H54 (cell line): ENCODE results near the gene CYP20A1.
A peak's percentile ranks its signal among the peaks of the same experiment; 100 is the strongest.
"Not testable (repeated sequence)": the region's sequence is repeated elsewhere in the genome, so short reads cannot be mapped to it uniquely, and the experiment has no call there.

Experiments
- DNase-seq: peaks from one replicate; pipeline ENCODE4 v3.0.0; 2011; ENCODE audit warnings: low spot score, mixed read lengths; ENCODE audit not compliant: insufficient read length
- FAIRE-seq: peaks from 3 replicates; lab custom pipeline; 2011; peaks lifted over from hg19 to GRCh38; lab: Jason Lieb, UNC
- POLR2A ChIP-seq: IDR thresholded peaks from 2 replicates; pipeline ENCODE4 v1.6.1; 2011; ENCODE audit warnings: low read depth, mild to moderate bottlenecking, low read length

The CYP20A1 gene

DNA sequence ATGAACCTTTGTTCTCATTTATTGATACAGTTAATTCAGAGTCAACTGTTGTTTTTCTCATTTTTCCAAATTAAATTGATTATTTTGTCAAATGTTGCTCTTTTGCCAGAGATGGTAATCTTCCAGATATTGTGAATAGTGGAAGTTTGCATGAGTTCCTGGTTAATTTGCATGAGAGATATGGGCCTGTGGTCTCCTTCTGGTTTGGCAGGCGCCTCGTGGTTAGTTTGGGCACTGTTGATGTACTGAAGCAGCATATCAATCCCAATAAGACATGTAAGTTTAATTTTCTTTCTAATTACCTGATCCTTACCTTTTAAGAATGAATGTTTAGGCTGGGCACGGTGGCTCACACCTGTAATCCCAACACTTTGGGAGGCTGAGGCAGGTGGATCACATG is 7.8 kb downstream of the CYP20A1 start:
- FAIRE-seq (no peak), DNase-seq (no peak)

DNA sequence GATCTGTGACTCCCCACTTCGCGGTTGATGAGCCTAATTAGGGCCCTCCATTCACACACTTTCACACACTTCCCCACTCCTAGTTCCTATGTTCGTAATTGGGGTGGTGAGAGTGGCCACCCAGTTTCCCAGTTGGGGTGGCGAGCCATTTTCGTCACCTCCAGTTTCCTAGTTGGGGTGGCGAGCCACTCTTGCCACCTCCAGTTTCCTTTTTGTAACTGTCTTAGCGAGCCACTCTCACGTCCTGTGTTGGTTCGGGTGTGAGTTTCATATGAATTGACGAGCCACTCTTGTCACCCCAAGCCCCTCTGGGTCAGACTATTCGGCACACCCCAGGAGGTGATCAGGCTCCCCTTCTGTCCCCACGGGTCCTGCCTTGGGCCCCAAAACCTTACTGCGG is 14.0 kb downstream of the CYP20A1 start:
- no peak for FAIRE-seq
- no peak for TF ChIP-seq POLR2A
- DNase-seq: no peak

More for the DNA sequence above, 7.8 kb downstream of the CYP20A1 start:
- TF ChIP-seq POLR2A: no peak

GRCh38 chr2:203253422-203254095 is 14.7 kb downstream of the CYP20A1 start:
- not testable (repeated sequence) for DNase-seq
- FAIRE-seq: peak; percentile 6

GRCh38 chr2:203261326-203262159 is 22.7 kb downstream of the CYP20A1 start:
- no peak for DNase-seq
- no peak for FAIRE-seq
- no peak for TF ChIP-seq POLR2A

DNA sequence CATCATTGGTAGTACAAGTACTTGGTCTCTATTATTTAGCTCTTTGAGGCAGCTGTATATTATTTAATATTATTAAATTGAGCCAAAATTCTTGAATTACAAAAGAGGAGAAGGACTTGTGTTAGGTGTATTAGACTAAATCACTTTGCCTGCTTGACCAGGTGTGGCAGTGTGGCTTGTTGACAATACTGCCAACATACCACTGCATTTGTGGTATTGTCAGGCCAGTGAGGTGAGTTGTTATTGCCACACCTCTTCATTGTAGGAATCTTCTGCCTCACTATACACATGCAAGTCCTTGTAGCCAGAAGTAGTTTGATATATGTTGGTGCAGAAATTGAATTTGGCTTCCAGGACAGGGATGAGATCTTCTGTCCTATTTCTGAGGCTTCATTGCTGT is 40.5 kb downstream of the CYP20A1 start:
- no peak for TF ChIP-seq POLR2A
- DNase-seq (no peak), FAIRE-seq (no peak)

DNA sequence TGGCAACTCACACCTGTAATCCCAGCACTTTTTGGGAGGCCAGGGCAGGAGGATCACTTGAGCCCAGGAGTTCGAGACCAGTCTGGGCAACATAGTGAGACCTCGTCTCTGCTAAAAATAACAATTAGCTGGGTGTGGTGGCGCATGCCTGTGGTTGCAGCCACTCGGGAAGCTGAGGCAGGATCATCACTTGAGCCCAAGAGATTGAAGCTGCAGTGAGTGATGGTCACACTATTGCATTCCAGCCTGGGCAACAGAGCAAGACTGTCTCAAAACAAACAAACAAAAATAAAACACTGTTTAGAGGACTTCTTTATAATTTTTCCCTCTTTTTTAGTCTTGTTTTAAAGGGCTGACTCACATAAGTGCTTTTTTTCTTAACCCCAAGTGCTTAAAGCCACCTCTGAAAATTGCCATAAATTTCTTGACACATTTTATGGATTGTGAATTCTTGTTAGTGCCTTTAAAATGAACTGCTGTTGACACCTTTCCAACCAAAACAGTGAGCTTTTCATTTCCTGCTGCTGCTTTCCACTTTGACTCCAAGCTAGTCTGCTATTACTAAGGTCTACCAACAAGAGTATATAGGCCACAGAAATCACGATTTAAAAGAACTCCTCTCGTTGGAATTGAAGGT is 41.7 kb downstream of the CYP20A1 start:
- FAIRE-seq (peak; percentile 76), DNase-seq (no peak)
- no peak for TF ChIP-seq POLR2A

DNA sequence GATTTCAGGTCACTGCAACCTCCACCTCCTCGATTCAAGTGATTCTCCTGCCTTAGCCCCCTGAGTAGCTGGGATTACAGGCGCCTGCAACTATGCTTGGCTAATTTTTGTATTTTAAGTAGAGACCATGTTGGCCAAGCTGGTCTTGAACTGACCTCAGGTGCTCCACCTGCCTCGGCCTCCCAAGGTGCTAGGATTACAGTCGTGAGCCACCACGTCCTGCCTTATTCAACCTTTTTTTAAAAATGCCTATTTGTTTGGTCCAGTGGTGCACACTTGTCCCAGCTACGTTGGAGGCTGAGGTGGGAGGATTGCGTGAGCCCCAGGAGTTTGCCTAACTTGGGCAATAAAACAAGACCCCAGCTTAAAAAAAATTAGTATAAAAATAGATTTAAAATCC is 43.3 kb downstream of the CYP20A1 start:
- FAIRE-seq (no peak), DNase-seq (no peak)
- no peak for TF ChIP-seq POLR2A

- DNase-seq (no peak), FAIRE-seq (no peak)
- no peak for TF ChIP-seq POLR2A
Observed at GRCh38 chr2:203286532-203286931, 47.7 kb downstream of the CYP20A1 start.

DNA sequence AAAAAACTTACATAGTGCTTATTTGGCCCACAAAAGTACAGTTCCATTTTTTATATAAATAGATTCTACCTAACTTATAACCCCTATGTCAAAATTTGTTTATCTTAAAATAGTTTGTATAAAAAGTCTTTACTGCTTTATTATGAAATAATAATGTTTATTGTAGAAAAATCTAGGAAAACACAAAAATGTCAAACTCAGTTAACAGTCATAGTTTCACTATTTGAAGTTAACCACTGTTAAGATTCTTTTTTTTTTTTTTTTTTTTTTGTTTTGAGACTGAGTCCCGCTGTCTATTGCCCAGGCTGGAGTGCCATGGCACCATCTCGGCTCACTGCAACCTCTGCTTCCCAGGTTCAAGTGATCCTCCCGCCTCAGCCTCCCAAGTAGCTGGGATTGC is 62.8 kb downstream of the CYP20A1 start:
- DNase-seq (no peak), FAIRE-seq (no peak)
- no peak for TF ChIP-seq POLR2A

- DNase-seq, FAIRE-seq: not testable (repeated sequence)
Observed at GRCh38 chr2:203302586-203302985, 63.8 kb downstream of the CYP20A1 start.

DNA sequence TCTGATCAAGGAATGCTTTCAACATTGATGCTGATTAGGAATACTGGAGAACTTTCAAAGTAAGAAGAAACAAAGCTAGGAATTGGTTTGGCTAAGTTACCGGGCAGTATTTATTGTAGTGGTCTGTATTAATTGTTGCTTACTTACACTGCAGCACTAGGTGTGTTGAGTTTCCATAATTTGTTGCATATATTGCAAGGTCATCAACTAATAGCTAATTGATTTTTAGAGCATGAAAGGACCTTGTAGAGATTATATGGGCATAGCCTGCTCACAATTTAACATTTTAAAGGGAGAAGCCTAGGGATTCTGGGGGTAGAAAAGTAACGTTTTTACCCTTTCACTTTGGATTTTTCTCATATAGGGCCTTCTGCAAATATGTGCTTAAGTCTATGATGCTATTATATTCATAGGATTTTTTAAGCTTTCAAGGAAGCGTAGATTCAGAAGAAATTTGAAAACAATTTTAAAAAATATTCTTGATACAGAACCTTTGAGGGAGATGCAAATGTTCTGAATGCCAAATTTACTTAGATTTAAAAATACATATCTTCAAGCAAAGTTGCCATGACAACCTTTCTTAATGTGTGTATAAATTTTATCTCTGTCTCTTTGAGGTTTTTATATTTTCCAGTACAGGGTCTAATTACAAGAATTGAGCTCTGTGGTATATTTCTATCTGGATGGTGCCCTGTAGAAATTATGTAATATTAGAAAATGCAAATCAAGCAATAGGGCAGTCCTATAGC is 72.0 kb downstream of the CYP20A1 start:
- DNase-seq (no peak), FAIRE-seq (no peak)
- TF ChIP-seq POLR2A: no peak

DNA sequence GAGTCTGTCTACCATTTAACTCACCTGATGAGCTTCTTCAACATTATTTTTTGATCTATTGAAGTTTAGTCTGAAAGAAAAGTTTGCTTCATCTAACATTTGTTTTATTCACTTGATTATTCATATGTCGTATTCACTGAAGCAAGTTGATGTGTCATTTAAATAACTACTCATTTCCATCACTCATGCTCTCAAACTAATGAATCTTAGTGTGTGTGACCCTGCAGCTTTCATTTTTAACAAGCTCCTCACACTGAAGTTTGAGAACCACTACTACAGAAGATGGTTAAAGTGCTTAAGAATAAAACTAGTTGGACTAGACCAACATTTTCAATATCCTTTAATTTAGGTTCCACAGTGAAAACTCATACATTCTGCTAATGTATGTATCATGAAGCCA is 87.5 kb downstream of the CYP20A1 start:
- DNase-seq (no peak), FAIRE-seq (no peak)
- TF ChIP-seq POLR2A: no peak

DNA sequence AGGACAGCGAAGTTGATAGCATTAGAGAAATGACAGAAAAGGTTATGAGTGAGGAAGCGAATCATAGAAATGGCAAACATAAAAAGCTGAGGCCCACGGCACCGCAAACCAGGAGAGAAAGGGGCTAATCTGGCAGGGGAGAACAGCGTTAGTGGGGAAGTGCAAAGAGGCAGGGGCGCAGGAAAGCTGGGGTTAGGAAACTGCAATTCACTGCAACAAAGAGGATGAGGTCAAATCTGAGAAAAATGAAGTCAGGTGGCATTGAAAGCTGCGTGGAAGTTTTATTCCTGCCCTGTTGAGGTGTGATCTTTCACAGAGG is 88.7 kb downstream of the CYP20A1 start:
- no peak for FAIRE-seq
- no peak for TF ChIP-seq POLR2A
- DNase-seq: peak; percentile 15
